ENCODE measurements around the gene ACAD8. TPM values are rescaled to one million over a fixed set of nuclear protein-coding genes. Genes with fewer than 3 reads are reported as not detected.

The ACAD8 gene
- total RNA-seq, 4 donors from 2014 or later: 19.4 to 29.6 (median 24.7) TPM

GRCh38 chr11:134237557-134237922 is 15.8 kb upstream of the ACAD8 start:
- Histone ChIP-seq H3K4me3 (no peak overlapping the region), H3K27ac (no peak overlapping the region), H3K9me3 (no peaks in the 10 kb centered on the region), H3K4me1 (no peaks in the 10 kb centered on the region), H3K36me3 (peaks cover 0 to 50% of the 10 kb centered on the region in 2 donors), H3K27me3 (no peaks in the 10 kb centered on the region)
- ATAC-seq (no peak), DNase-seq (no peak)
- TF ChIP-seq CTCF (IDR thresholded peaks at IDR 0.05 in 4 of 5, conservative IDR thresholded peaks at IDR 0.05 in 1 of 5) (no peak), POLR2A (IDR thresholded peaks at IDR 0.05) (no peak)
- in situ Hi-C loops (cut with MboI; ENCODE audit: low sequenced_read_pairs in 4 of 4) (no loop called here), intact Hi-C loops (cut with DNase I; ENCODE audit: low total_unique reads) (no loop called here)

DNA sequence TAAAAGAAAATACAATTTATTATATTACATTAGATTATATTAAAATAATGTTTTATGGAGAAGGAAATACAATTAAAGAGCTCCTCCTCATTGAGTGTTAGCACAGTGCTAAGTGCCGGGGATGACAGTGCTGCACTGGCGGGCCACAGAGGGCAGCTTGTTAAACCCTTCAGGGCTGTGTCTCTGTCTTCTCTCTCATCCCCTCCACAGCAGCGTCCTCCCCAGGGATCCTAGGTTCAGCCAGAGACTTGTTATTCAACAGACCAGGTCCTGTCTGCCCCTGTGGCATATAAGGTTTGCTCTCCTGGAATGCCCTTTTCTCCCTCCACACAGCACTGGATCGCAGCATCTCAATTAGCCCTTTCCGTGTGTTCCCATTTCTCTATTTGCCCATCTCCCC is 14.4 kb upstream of the ACAD8 start:
- no peak for DNase-seq
- intact Hi-C loops (cut with DNase I; ENCODE audit: low total_unique reads): no loop called here
- H3K9me3 ChIP-seq: no peaks in the 10 kb centered on the region
- H3K36me3 ChIP-seq: peaks cover 0 to 64% of the 10 kb centered on the region in 2 donors
- no peak overlapping the region for H3K27ac ChIP-seq
- no peak for ATAC-seq
- H3K27me3 ChIP-seq: no peaks in the 10 kb centered on the region
- no peak for TF ChIP-seq CTCF (IDR thresholded peaks at IDR 0.05 in 4 of 5, conservative IDR thresholded peaks at IDR 0.05 in 1 of 5)
- TF ChIP-seq POLR2A (IDR thresholded peaks at IDR 0.05): no peak
- in situ Hi-C loops (cut with MboI; ENCODE audit: low sequenced_read_pairs in 4 of 4): no loop called here
- H3K4me3 ChIP-seq: no peak overlapping the region
- H3K4me1 ChIP-seq: no peaks in the 10 kb centered on the region

GRCh38 chr11:134240592-134240991 is 12.8 kb upstream of the ACAD8 start:
- DNase-seq (no peak), ATAC-seq (no peak)
- in situ Hi-C loops (cut with MboI; ENCODE audit: low sequenced_read_pairs in 4 of 4): no loop called here
- H3K9me3 ChIP-seq: no peaks in the 10 kb centered on the region
- H3K27me3 ChIP-seq: no peaks in the 10 kb centered on the region
- no peak overlapping the region for H3K27ac ChIP-seq
- intact Hi-C loops (cut with DNase I; ENCODE audit: low total_unique reads): no loop called here
- H3K4me1 ChIP-seq: no peaks in the 10 kb centered on the region
- H3K36me3 ChIP-seq: peaks cover 0 to 77% of the 10 kb centered on the region in 2 donors
- no peak overlapping the region for H3K4me3 ChIP-seq
- TF ChIP-seq POLR2A (IDR thresholded peaks at IDR 0.05) (no peak), CTCF (IDR thresholded peaks at IDR 0.05 in 4 of 5, conservative IDR thresholded peaks at IDR 0.05 in 1 of 5) (no peak)

- H3K9me3 ChIP-seq: no peaks in the 10 kb centered on the region
- no peaks in the 10 kb centered on the region for H3K4me1 ChIP-seq
- H3K36me3 ChIP-seq: peaks cover 0 to 85% of the 10 kb centered on the region in 2 donors
- no peak for TF ChIP-seq POLR2A (IDR thresholded peaks at IDR 0.05)
- no peak for TF ChIP-seq CTCF (IDR thresholded peaks at IDR 0.05 in 4 of 5, conservative IDR thresholded peaks at IDR 0.05 in 1 of 5)
- no peak overlapping the region for H3K4me3 ChIP-seq
- no peaks in the 10 kb centered on the region for H3K27me3 ChIP-seq
- ATAC-seq: no peak
- no peak for DNase-seq
- in situ Hi-C loops (cut with MboI; ENCODE audit: low sequenced_read_pairs in 4 of 4): no loop called here
- H3K27ac ChIP-seq: no peak overlapping the region
- intact Hi-C loops (cut with DNase I; ENCODE audit: low total_unique reads): no loop called here
These were observed 11.0 kb upstream of the ACAD8 start for GRCh38 chr11:134242376-134242775.

DNA sequence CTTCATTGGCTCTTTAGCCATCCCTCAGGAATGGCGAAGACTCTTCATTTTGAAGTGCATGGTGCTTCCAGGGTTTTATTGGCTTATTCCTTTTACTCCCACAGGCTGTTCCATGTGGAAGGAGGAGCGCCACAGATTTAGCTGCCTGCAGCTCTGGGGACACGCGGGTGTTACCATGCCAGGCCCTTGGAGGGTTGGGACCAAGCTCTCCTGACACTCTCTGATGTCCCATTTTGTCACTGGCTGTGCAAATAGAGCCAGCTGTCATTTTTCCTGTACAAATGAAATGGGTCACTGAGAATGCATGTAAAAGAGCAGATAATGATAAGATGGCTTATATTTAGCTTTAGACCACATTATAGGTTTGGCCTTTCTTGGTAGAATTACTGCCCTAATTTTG is 9.5 kb upstream of the ACAD8 start:
- no peak overlapping the region for H3K27ac ChIP-seq
- H3K36me3 ChIP-seq: peaks cover 0 to 99% of the 10 kb centered on the region in 2 donors
- no peak for DNase-seq
- in situ Hi-C loops (cut with MboI; ENCODE audit: low sequenced_read_pairs in 4 of 4) (no loop called here), intact Hi-C loops (cut with DNase I; ENCODE audit: low total_unique reads) (no loop called here)
- H3K4me3 ChIP-seq: no peak overlapping the region
- no peaks in the 10 kb centered on the region for H3K9me3 ChIP-seq
- H3K4me1 ChIP-seq: no peaks in the 10 kb centered on the region
- no peak for TF ChIP-seq POLR2A (IDR thresholded peaks at IDR 0.05)
- H3K27me3 ChIP-seq: no peaks in the 10 kb centered on the region
- ATAC-seq: no peak

All from gastrocnemius medialis (tissue), 4 donors.